ENCODE measurements around the gene MRPS2. TPM values are rescaled to one million over a fixed set of nuclear protein-coding genes. Genes with fewer than 3 reads are reported as not detected.
"Not testable (repeated sequence)": the region's sequence is repeated elsewhere in the genome, so short reads cannot be mapped to it uniquely, and the experiment has no call there.

MRPS2 gene
- total and polyA plus RNA-seq, 2 experiments from 2014 or later, result 22.4 to 59.1 TPM

DNA sequence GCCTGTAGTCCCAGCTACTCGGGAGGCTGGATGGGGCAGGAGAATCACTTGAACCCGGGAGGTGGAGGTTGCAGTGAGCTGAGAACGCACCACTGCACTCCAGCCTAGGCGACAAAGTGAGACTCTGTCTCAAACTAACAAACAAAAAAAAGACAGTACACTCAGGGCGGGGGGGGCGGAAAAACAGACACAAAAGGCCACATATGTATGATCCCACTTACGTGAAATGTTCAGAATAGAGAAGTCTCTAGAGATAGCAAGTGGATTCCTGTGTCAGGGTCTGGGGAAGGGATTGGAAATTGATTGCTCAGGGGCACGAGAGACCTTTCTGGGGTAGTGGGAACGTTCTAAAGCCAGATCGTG, 11.7 kb downstream of the MRPS2 start:
- H3K79me2 ChIP-seq, result no peaks in the 10 kb centered on the region
- no peaks in the 10 kb centered on the region for H3K27me3 ChIP-seq
- no peaks in the 10 kb centered on the region for H3K4me1 ChIP-seq (ENCODE audit: insufficient read depth)
- no peaks in the 10 kb centered on the region for H4K20me1 ChIP-seq (ENCODE audit: insufficient read depth, poor library complexity, severe bottlenecking)
- H3K4me3 ChIP-seq, result no peak overlapping the region
- no peak overlapping the region for H3K27ac ChIP-seq
- WGBS (ENCODE audit: low lambda C conversion rate, missing lambda C conversion rate), result 88% methylated on average over 10 of the region's 10 CpGs
- H3K9me2 ChIP-seq (replicated peaks; ENCODE audit: insufficient read depth), result no peaks in the 10 kb centered on the region
- DNase-seq (ENCODE audit: low spot score), result no peak
- H3K9me3 ChIP-seq (ENCODE audit: low read depth), result no peaks in the 10 kb centered on the region
- TF ChIP-seq, protein P1, sequence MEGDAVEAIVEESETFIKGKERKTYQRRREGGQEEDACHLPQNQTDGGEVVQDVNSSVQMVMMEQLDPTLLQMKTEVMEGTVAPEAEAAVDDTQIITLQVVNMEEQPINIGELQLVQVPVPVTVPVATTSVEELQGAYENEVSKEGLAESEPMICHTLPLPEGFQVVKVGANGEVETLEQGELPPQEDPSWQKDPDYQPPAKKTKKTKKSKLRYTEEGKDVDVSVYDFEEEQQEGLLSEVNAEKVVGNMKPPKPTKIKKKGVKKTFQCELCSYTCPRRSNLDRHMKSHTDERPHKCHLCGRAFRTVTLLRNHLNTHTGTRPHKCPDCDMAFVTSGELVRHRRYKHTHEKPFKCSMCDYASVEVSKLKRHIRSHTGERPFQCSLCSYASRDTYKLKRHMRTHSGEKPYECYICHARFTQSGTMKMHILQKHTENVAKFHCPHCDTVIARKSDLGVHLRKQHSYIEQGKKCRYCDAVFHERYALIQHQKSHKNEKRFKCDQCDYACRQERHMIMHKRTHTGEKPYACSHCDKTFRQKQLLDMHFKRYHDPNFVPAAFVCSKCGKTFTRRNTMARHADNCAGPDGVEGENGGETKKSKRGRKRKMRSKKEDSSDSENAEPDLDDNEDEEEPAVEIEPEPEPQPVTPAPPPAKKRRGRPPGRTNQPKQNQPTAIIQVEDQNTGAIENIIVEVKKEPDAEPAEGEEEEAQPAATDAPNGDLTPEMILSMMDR (IDR thresholded peaks at IDR 0.05; ENCODE audit: poor library complexity), result no peak
- no peak overlapping the region for H2AFZ ChIP-seq
- H3K36me3 ChIP-seq (replicated peaks; ENCODE audit: insufficient read depth, low read depth), result no peaks in the 10 kb centered on the region
- no peak overlapping the region for H3K4me2 ChIP-seq

DNA sequence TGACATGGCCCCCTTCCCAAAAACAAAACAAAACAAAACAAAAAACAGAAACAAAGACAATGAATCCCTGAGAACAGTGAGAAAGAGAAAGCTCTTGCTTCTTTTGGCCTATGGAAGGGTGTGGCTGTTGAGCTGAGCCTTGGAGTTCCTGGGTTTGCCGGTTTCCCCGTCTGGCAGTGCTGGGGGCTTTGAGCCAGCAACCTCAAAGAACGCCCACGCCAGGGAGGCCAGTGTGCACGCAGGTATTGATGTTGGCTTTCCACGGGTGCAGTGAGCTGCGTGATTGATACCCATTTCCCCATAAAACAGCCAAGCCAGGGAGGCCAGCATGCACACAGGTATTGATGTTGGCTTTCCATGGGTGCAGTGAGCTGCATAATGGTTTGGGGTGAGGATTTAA, 12.4 kb downstream of the MRPS2 start:
- TF ChIP-seq, protein P1 (IDR thresholded peaks at IDR 0.05; ENCODE audit: poor library complexity), result no peak
- WGBS (ENCODE audit: low lambda C conversion rate, missing lambda C conversion rate), result 88% methylated on average over 7 of the region's 7 CpGs
- Histone ChIP-seq H3K79me2 (no peaks in the 10 kb centered on the region), H3K36me3 (replicated peaks; ENCODE audit: insufficient read depth, low read depth) (no peaks in the 10 kb centered on the region), H3K4me1 (ENCODE audit: insufficient read depth) (no peaks in the 10 kb centered on the region), H4K20me1 (ENCODE audit: insufficient read depth, poor library complexity, severe bottlenecking) (no peaks in the 10 kb centered on the region), H3K9me3 (ENCODE audit: low read depth) (no peaks in the 10 kb centered on the region), H3K9me2 (replicated peaks; ENCODE audit: insufficient read depth) (no peaks in the 10 kb centered on the region), H3K4me2 (no peak overlapping the region), H2AFZ (no peak overlapping the region), H3K27ac (no peak overlapping the region), H3K4me3 (no peak overlapping the region), H3K27me3 (no peaks in the 10 kb centered on the region)
- DNase-seq (ENCODE audit: low spot score), result no peak

GRCh38 chr9:135513351-135513846, 12.9 kb downstream of the MRPS2 start:
- 89% methylated on average over 19 of the region's 19 CpGs for WGBS (ENCODE audit: low lambda C conversion rate, missing lambda C conversion rate)
- TF ChIP-seq EZH2phosphoT487 (IDR thresholded peaks at IDR 0.05; ENCODE audit: low read depth, severe bottlenecking, unreplicated experiment) (no peak), EZH2 (IDR thresholded peaks at IDR 0.05; ENCODE audit: borderline replicate concordance) (no peak)
- TF ChIP-seq, protein P1 (IDR thresholded peaks at IDR 0.05; ENCODE audit: poor library complexity), result no peak

GRCh38 chr9:135513906-135514305, 13.4 kb downstream of the MRPS2 start:
- H4K20me1 ChIP-seq (ENCODE audit: insufficient read depth, poor library complexity, severe bottlenecking); H2AFZ ChIP-seq; H3K79me2 ChIP-seq; H3K9me3 ChIP-seq (ENCODE audit: low read depth); H3K4me2 ChIP-seq; H3K4me3 ChIP-seq; H3K9me2 ChIP-seq (replicated peaks; ENCODE audit: insufficient read depth); DNase-seq (ENCODE audit: low spot score); H3K27ac ChIP-seq; H3K27me3 ChIP-seq; H3K36me3 ChIP-seq (replicated peaks; ENCODE audit: insufficient read depth, low read depth); H3K4me1 ChIP-seq (ENCODE audit: insufficient read depth): not testable (repeated sequence)
- 86% methylated on average over 6 of the region's 9 CpGs for WGBS (ENCODE audit: low lambda C conversion rate, missing lambda C conversion rate)

More at GRCh38 chr9:135513351-135513846, 12.9 kb downstream of the MRPS2 start:
- Histone ChIP-seq H3K79me2 (no peaks in the 10 kb centered on the region), H3K4me2 (no peak overlapping the region), H3K4me3 (no peak overlapping the region), H3K36me3 (replicated peaks; ENCODE audit: insufficient read depth, low read depth) (no peaks in the 10 kb centered on the region), H3K27ac (no peak overlapping the region), H2AFZ (no peak overlapping the region), H3K9me3 (ENCODE audit: low read depth) (no peaks in the 10 kb centered on the region), H3K27me3 (no peaks in the 10 kb centered on the region), H3K9me2 (replicated peaks; ENCODE audit: insufficient read depth) (no peaks in the 10 kb centered on the region), H3K4me1 (ENCODE audit: insufficient read depth) (no peaks in the 10 kb centered on the region), H4K20me1 (ENCODE audit: insufficient read depth, poor library complexity, severe bottlenecking) (no peaks in the 10 kb centered on the region)
- DNase-seq (ENCODE audit: low spot score), result no peak
